ENCODE data around the gene KRTAP5-7.
"Not testable (repeated sequence)": the region's sequence is repeated elsewhere in the genome, so short reads cannot be mapped to it uniquely, and the experiment has no call there.

Gene KRTAP5-7

DNA sequence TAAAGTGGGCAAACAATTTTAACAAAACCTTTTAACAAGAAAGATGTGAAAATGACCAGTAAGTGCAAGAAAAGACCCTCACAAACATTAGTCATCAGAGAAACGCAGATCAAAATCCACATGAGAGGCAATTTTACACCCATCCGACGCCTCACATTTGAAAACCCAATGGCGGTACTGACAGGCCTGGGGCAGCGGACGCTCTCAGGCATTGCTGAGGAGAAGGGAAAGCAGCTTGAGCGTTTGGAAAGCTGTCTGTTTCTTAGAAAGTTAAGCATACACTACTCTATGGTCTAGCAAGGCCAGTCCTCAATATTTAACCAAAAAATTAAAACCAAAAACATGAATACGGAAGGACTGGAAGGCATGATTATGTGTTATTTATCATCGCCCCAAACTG lies 8.8 kb downstream of the KRTAP5-7 start:
- no peak for DNase-seq

DNA sequence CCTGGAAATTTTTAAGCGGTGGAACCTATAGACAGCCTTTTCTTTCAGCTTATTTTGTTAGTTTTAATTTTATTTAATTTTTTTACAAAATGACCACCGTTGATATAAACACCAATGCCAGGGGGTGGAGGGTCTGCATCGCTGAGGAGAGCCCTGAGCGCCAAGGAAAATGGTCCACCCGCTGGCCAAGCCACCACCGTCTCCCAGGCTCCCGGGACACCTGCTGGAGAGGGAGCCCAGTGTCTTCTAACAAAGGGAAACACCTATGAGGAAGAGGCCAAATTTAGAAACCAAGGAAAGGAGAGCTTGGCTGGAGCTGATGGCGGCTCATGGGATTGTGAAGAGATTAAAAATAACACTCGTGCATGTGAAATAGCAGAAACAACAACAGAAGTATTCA lies 10.5 kb downstream of the KRTAP5-7 start:
- no peak for DNase-seq

DNA sequence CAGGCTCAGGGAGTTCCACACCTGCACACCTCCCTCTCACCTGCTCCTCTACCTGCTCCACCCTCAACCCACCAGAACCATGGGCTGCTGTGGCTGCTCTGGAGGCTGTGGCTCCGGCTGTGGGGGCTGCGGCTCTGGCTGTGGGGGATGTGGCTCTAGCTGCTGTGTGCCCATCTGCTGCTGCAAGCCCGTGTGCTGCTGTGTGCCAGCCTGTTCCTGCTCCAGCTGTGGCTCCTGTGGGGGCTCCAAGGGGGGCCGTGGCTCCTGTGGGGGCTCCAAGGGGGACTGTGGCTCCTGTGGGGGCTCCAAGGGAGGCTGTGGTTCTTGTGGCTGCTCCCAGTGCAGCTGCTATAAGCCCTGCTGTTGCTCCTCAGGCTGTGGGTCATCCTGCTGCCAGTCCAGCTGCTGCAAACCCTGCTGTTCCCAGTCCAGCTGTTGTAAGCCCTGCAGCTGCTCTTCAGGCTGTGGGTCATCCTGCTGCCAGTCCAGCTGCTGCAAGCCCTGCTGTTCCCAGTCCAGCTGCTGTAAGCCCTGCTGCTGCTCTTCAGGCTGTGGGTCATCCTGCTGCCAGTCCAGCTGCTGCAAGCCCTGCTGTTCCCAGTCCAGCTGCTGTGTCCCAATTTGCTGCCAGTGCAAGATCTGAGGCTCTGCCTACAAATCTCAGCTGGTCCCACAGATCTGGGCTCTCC lies 11.1 kb downstream of the KRTAP5-7 start, which contains the start of gene KRTAP5-8:
Gene KRTAP5-8 (plus strand): TSS at position 49 of the 689 bp plus-strand sequence. CDS start 31 bp downstream, at position 80.
- not testable (repeated sequence) for DNase-seq

DNA sequence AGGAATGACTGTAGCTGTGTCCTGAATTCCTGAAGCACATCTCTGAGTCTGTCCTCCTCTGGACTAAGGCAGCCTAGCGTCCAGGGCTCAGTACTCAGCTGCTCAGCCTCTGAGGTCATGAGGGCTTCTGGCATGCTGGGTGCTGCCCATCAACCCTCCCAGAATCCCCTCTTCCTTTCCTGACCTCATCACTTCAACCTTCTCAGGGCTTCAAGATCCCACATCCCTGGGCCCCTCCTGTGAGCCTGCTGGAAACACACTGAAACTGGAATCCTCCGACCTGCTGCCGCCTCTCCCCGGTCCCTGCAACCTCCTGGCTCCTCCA lies 11.6 kb downstream of the KRTAP5-7 start:
- no peak for DNase-seq

DNA sequence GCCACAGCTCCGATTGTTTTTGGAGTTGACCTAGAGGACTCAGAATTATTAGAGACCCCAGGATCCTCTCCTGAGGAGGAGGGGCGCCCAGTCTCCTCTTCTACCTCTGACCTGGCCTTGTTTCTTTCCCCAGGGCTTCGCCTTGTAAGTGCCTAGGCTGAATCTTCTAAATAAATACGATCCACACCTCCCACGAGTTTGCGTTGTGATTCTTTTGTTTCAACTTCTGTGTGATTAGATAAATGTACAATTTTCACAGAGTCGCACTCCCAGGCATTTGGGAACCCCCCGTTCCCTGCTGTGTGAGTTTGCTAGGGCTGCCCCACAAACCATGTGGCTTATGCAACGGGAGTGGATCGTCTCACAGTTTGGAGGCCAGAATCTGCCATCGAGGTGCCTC lies 11.9 kb downstream of the KRTAP5-7 start:
- no peak for DNase-seq

DNA sequence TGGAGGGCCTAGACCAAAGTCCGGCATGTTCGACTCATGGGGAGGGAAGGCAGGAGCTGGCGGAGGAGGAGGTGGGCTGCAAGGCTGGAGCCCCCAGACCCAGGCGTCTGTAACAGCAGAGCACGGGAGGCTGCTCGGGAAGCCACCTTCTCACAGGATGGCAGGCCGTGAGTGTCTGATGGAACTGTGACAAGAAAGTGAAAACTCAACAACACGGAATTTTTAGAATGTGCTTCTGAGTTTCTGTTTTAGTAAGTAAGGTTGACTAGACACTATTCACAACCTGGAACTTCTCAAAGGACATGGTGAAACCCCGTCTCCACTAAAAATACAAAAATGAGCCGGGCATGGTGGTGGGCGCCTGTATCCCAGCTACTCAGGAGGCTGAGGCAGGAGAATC lies 12.9 kb downstream of the KRTAP5-7 start:
- DNase-seq = not testable (repeated sequence)

DNA sequence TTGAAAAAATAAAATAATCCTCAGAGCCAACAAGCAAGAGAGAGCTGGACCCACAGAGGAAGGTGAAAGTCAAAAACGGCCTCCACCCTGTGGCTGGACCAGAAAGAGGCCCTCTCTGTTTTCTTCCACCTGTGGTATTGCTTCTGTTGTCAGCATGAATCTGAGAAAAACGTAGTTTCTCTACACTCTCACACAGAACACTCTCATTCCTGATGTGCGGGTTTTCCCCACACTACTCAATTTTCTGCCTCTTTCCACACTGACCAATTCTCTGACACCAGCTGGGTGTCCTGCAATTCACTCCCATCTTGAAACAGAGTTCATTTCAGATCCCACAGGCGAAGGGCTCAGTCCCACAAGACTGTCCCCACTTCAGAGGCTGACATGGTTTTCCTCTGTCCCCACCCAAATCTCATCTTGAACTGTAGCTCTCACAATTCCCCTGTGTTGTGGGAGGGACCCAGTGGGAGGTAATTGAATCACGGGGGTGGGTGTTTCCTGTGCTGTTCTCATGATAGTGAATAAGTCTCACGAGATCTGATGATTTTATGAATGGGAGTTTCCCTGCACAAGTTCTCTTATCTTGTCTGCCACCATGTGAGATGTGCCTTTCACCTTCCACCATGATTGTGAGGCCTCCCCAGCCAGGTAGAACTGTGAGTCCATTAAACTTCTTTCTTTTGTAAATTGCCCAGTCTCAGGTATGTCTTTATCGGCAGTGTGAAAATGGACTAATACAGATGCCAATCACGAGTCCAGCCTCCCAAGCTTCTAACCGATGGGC lies 13.6 kb downstream of the KRTAP5-7 start:
- not testable (repeated sequence) for DNase-seq

DNA sequence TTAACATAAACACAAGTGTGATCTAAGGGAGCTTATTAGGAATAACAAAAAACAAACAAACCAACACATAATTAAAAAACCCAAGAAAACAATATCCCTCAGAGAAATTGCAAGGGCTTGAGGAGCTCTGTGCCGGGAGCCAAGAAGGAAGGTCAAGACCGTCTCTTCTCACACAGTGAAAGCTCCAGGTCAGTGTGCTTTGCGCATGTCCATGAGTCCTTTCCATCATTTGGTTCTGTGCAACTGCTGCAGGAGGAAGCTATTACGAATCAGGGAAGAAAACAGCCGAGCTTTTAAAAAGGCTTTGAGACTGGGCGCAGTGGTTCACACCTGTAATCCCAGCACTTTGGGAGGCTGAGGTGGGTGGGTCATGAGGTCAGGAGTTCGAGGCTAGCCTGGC lies 15.3 kb downstream of the KRTAP5-7 start:
- DNase-seq = no peak

DNA sequence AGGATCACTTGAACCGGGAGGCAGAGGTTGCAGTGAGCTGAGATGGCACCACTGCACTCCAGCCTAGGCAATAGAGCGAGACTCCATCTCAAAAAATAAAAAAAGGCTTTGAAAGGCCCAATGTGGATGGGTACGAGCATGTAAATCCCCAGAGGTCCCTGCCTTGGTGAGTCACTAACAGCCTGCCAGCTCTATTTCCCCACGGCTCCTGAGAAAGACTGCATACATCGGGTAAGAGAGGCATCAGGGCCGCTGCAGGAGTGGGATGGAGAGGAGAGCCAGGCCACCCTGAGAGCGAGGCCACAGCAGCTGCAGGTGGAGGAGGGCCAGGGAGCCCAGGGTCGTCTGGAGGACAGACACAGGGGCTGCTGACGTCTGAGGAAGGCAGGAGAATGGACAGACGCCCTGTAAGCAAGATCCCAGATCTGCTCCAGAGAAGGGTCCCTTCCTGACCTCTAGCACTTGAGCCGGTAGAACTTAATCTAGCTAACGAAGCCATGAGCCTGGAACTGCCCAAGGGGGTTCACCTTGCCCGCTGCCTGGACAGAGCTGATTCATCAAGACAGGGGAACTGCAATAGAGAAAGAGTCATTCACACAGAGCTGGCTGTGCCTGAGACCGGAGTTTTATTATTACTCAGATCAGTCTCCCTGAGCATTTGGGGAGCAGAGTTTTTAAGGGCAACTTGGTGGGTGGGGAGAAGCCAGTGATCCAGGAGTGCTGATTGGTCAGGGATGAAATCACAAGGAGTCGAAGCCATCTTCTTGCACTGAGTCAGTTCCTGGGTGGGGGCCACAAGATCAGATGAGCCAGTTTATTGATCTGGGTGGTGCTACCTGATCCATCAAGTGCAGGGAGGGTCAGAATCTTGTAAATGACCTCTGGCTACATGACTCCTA lies 16.1 kb downstream of the KRTAP5-7 start:
- no peak for DNase-seq

DNA sequence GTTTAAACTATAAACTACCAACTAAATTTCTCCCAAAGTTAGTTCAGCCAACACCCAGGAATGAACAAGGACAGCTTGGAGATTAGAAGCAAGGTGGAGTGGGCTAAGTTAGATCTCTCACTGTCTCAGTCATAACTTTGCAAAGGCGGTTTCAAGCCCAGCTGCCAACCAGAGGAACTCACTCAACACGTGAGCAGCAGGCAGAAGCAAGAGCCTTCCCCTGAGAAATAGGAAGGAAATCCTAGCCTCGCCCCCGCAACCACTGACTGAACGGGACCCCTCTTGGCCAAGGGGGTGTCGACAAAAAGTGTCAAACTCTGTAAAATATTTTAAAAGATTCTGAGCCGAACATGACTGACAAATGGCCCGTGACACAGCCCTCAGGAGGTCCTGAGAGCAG lies 16.8 kb downstream of the KRTAP5-7 start:
- no peak for DNase-seq

DNA sequence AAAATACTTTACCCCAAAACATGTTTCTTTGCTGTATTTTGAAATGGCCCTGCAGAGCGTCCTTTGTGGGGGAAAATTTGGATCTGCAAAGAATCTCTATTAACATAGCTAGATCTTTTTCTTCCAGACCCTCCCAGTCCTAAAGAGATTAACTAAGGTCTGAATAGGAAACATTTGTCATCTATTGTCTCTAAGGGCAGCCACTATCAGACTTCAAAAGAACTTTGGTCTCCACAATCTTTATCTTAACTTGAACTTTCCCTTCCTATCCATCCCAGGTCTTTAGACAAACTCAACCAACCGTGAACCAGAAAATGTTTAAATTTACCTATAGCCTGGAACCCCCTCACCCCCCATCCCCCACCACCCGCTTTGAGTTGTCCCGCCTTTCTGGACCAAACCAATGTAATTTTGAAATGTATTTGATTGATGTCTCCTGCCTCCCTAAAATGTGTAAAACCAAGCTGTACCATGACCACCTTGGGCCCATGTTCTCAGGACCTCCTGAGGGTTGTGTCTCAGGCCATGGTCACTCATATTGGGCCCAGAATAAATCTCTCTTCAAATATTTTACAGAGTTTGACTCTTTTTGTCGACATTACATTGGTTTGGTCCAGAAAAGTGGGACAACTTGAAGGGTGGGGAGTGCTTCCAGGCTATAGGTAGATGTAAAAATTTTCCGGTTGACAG lies 17.6 kb downstream of the KRTAP5-7 start:
- no peak for DNase-seq

DNA sequence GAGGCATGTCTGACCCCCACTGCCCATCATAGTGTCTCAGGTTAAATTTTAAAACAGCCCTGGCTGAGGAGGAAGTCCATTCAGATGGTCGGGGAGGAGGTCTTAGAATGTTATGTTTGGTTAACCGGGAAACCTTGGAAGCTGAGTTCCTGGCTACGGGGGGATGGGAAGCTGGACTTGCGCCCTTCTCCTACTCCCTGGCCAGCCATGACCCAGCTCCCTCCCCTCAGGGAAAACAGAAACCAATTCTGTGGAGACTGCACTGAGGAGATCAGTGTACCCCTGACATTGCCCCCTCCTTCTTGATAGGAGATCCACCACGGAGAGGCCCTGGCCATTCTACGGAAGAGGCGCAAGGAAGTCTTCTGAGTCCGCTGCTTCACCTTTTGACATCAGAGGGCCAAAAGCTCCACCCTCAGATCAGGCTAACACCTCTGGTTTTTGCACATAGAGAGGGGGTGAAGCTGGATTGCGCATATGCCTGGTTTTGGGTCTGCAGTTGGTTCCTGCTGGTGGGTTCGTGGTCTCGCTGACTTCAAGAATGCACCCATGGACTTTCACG lies 18.4 kb downstream of the KRTAP5-7 start:
- no peak for DNase-seq

DNA sequence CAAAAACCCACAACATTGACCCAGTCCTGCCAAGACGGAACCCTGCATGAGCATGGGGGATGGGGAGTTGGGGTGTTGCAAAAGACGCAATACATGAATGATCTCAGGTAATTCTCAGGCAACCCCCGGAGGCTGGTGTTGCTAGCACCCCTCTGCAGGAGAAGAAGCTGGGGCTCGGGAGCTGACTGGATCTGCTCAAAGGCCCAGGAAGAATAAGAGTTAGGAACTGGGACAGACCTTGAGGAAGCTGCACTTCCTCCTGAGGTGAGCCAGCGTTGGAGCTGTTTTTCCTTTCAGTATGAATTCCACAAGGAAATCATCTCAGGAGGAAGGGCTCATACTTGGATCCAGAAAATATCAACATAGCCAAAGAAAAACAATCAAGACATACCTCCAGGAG lies 21.1 kb downstream of the KRTAP5-7 start, which contains the start of gene KRTAP5-9:
Gene KRTAP5-9 (plus strand): TSS at position 301 of the 400 bp plus-strand sequence. CDS start 238 bp downstream, outside the sequence.
- DNase-seq = no peak

DNA sequence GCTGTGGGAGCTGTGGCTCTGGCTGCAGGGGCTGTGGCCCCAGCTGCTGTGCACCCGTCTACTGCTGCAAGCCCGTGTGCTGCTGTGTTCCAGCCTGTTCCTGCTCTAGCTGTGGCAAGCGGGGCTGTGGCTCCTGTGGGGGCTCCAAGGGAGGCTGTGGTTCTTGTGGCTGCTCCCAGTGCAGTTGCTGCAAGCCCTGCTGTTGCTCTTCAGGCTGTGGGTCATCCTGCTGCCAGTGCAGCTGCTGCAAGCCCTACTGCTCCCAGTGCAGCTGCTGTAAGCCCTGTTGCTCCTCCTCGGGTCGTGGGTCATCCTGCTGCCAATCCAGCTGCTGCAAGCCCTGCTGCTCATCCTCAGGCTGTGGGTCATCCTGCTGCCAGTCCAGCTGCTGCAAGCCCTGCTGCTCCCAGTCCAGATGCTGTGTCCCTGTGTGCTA lies 21.7 kb downstream of the KRTAP5-7 start:
- DNase-seq = no peak

DNA sequence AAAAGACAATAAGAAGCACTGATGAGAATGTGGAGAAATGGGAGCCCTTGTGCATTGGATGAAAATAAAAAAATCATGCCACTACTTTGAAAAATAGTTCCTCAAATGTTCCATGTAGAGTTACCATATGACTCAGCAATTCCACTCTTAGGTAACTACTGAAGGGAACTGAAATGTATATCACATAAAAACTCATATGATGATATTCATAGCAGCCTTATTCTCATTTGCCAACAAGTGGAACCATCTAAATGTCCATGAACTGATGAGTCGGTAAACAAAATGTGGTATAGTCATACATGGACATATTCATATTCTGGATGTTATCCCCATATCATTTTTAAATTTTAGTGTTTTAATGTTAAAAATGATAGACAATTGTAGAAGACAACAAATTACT lies 24.6 kb downstream of the KRTAP5-7 start:
- no peak for DNase-seq

DNA sequence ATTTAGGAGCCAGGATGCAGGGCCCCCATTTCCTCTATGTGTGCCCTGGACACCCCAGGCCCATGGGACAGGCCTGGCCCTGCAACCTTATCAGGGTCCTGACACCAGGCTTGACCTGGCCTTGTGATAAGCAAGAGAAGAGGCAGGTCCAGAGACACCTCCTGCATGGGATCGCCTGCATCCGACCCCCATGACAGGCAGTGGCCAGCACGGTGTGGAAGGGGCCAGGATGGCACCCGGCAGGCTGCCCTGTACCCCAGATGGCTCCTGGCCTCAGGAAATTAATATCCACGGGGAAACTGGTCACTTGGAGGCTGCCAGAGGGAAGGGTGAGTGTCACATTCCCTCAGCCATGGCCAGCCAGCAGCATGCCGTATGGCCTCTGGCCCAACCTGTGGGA lies 27.9 kb downstream of the KRTAP5-7 start:
- no peak for DNase-seq

DNA sequence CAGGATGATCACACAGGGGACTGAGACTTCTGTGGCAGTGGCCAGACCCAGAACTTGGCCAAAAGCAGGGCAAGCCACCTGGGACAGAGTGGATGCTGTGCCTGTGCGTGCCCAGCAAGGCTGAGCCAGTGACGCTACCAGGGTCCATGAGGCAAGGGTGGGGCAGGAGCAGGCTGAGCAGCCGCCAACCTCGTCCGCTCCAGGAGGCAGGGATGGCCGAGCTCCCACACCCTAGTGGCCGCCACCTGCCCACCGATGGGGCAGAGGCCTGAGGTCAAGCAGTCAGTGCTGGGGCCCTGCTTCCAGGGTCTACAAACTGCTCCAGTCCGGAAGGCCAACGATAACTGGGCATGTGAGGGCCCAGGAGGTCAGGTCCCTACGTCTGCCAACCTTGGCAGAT lies 28.4 kb downstream of the KRTAP5-7 start:
- DNase-seq = no peak

DNA sequence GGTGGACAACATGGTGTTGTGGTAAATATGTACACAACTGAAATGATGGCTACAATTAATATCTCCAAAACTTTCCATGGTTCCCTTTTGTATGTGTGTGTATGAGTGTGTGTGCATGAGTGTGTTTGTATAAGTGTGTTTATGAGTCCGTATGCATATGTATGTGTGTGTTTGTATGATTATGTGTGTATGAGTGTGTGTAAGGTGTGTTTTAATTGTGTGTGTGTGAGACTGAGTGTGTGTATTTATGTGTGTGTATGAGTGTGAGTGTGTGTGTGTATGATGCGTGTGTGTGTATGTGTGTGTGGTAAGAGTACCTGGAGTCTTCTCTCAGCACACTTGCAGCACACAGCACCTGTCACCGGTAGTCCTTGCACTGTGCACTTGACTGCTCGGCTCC lies 29.0 kb downstream of the KRTAP5-7 start:
- DNase-seq = no peak

DNA sequence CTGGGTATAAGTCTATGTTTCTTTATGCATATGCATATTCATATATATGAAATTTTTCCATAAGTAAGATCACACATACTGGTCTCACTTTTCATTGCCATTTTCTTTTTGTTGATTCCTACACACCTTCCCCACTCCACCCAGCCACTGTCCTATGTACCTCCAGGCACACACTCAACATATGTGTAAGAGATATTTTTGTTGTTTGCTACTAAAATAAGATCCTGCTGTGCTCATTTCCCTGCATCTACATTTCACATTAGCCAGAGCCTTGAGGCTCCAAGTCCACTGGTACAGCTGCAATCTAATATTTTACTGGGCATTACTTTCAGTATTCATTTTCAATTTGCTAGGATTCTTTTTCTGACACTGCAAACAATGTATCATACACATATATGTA lies 30.2 kb downstream of the KRTAP5-7 start:
- DNase-seq = no peak

DNA sequence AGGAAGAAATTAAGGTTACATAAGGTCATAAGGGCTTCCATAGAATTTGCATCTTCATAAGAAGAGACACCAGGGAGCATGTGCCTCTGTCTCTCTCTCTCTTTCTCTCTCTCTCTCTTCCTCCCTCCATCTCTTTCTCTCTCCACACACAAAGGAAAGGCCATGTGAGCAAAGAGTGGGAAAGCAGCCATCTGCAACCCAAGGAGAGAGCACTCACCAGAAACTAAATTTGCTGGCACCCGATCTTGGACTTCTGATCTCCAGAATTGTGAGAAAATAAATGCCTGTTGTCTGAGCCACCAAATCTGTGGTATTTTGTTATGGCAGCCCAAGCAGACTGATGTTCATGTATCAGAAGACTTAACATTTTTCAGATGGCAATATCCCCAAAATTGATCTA lies 31.9 kb downstream of the KRTAP5-7 start:
- DNase-seq = no peak

DNA sequence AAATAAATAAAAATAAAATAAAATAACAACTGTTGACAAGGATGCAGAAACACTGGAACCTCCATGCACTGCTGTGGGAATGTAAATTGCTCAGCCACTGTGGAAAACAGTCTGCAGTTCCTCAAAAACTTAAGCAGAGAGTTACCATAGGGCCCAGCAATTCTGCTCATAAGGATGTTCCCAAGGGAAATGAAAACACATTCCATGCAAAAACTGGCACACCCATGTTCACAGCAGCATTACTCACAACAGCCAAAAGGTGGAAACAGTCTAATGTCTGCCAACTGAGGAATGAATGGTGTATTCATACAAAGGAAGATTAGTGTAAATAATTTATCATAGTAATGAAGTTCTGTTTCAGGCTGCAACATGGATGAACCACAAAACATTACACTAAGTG lies 35.1 kb downstream of the KRTAP5-7 start:
- no peak for DNase-seq

DNA sequence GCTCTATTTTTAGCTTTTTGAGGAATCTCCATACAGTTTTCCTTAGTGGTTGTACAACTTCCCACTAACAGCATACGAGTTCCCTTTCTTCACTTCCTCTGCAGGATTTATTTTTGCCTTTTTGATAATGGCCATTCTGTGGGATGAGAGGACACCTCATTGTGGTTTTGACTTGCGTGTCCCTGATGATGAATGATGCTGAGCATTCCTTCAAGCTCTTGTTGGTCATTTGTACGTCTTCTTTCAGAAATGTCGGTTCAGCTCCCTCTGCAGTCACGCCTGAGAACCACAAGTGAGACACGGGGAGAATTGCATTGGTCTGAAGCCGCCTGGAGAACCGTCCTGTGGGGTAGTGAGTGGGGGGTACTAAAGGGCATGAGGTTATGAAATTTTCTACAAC lies 36.3 kb downstream of the KRTAP5-7 start:
- no peak for DNase-seq

Data from DMS153 (cell line).